CD4-positive, alpha-beta memory T cell (primary cell): ENCODE data around the gene HDAC4. TPM values are rescaled to one million over a fixed set of nuclear protein-coding genes. Genes with fewer than 3 reads are reported as not detected.

Source experiments
- CTCF ChIA-PET: fragments of 350-600 bp; sonication (Branson Sonifier 250); formaldehyde crosslinking; loops from one replicate; lab custom pipeline; 2021; ENCODE audit warnings: inconsistent platforms; ENCODE audit not compliant: partially characterized antibody; lab: Charles Lee
- POLR2A ChIA-PET: fragments of 350-600 bp; sonication (Branson Sonifier 250); formaldehyde crosslinking; loops from one replicate; lab custom pipeline; 2021; ENCODE audit not compliant: partially characterized antibody; lab: Charles Lee
- DNase-seq, 5 donors: peaks; one replicate each; pipeline versions ENCODE4 v3.0.0 to v3.0.0-alpha.2; 2020 to 2022; ENCODE audit warnings: mixed read lengths in 1 of 5
- H3K27ac ChIP-seq: one replicate; pipeline ENCODE4 v1.7.0; 2013; ENCODE audit warnings: low read depth, low read length
- H3K27me3 ChIP-seq: 2 replicates; pipeline ENCODE4 v1.7.0; 2013; ENCODE audit warnings: mild to moderate bottlenecking, low read length, moderate library complexity; ENCODE audit not compliant: insufficient read depth
- H3K36me3 ChIP-seq: 2 replicates; pipeline ENCODE4 v1.7.0; 2013; ENCODE audit warnings: mild to moderate bottlenecking, low read length, moderate library complexity; ENCODE audit not compliant: insufficient read depth
- H3K4me1 ChIP-seq: 2 replicates; pipeline ENCODE4 v1.7.0; 2013; ENCODE audit warnings: mild to moderate bottlenecking, low read length, moderate library complexity; ENCODE audit not compliant: insufficient read depth
- H3K4me3 ChIP-seq, 2 donors: one replicate each; pipeline ENCODE4 v1.7.0; 2013; ENCODE audit warnings: low read length in 2 of 2, mild to moderate bottlenecking in 1 of 2
- H3K9me3 ChIP-seq, 2 donors: one replicate each; pipeline ENCODE4 v1.7.0; 2013; ENCODE audit warnings: low read length in 2 of 2, control low read depth in 1 of 2; ENCODE audit not compliant: control insufficient read depth in 1 of 2
- H3K27ac Mint-ChIP-seq, 7 donors: one replicate each; pipeline ENCODE4 v1.8.0; 2020 to 2021; ENCODE audit warnings: mixed read lengths in 7 of 7, mild to moderate bottlenecking in 6 of 7, inconsistent platforms in 3 of 7, moderate library complexity in 3 of 7
- H3K27me3 Mint-ChIP-seq, 2 donors: one replicate each; pipeline ENCODE4 v1.8.0; 2020 to 2021; ENCODE audit warnings: mixed read lengths in 2 of 2
- H3K36me3 Mint-ChIP-seq, 2 donors: one replicate each; pipeline ENCODE4 v1.8.0; 2020 to 2021; ENCODE audit warnings: mixed read lengths in 2 of 2, inconsistent platforms in 1 of 2, mild to moderate bottlenecking in 1 of 2
- H3K4me1 Mint-ChIP-seq, 4 donors: one replicate each; pipeline ENCODE4 v1.8.0; 2020 to 2021; ENCODE audit warnings: mixed read lengths in 4 of 4, mild to moderate bottlenecking in 1 of 4
- H3K4me3 Mint-ChIP-seq, 8 donors: one replicate each; pipeline ENCODE4 v1.8.0; 2020 to 2021; ENCODE audit warnings: mixed read lengths in 8 of 8, mild to moderate bottlenecking in 7 of 8, moderate library complexity in 6 of 8, inconsistent platforms in 3 of 8
- H3K9me3 Mint-ChIP-seq, 8 donors: one replicate each; pipeline ENCODE4 v1.8.0; 2020 to 2021; ENCODE audit warnings: mixed read lengths in 8 of 8, mild to moderate bottlenecking in 5 of 8, inconsistent platforms in 3 of 8, moderate library complexity in 1 of 8
- intact Hi-C: fragments of 100-400 bp; cut with micrococcal nuclease; formaldehyde crosslinking; loops from one replicate; pipeline ENCODE4 v1.15.1; 2023
- polyA plus RNA-seq, 2 donors: library from polyadenylated mRNA; unstranded; fragments of 300-500 nt; fragmentation: Illumina TruSeq; gene quantifications; one replicate each; pipeline ENCODE4 v1.2.3, GENCODE V29; 2021
- total RNA-seq, 2 experiments: library from RNA; stranded (reverse); gene quantifications; one replicate each; pipeline ENCODE4 v1.2.3, GENCODE V29; 2021

HDAC4 gene
- total and polyA plus RNA-seq, 4 experiments from 2014 or later = 1.4 to 59.7 (median 30.4) TPM

DNA sequence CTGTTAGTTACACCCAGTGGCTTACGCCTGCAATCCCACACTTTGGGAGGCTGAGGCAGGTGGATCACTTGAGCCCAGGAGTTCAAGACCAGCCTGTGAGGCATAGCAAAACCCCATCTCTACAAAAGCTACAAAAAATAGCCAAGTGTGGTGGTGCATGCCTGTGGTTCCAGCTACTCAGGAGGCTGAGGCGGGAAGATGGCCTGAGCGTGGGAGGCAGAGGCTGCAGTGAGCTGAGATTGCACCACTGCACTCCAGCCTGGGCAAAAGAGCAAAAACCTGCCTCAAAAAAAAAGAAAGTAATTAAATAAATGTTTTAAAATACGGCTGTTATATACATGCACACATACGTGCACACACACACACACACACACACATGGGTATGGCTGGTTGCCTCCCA lies 194.8 kb downstream of the HDAC4 start:
- Mint-ChIP-seq H3K4me1 (peaks cover 34 to 69% (median 45%) of the 10 kb centered on the region in 4 donors), H3K9me3 (peaks cover 0 to 3% (median 0%) of the 10 kb centered on the region in 8 donors), H3K4me3 (no peak overlapping the region), H3K27ac (peak overlapping the region in 4 of 7 donors; percentile 36 to 84 (median 59)), H3K27me3 (no peaks in the 10 kb centered on the region), H3K36me3 (peaks cover 3 to 11% of the 10 kb centered on the region in 2 donors)
- Histone ChIP-seq H3K4me3 (no peak overlapping the region), H3K4me1 (peaks cover 10% of the 10 kb centered on the region), H3K9me3 (no peaks in the 10 kb centered on the region), H3K36me3 (peaks cover 3% of the 10 kb centered on the region), H3K27me3 (no peaks in the 10 kb centered on the region), H3K27ac (no peak overlapping the region)
- no peak for DNase-seq
- intact Hi-C loops = no loop called here
- ChIA-PET POLR2A (interaction anchor here (0.7 kb wide), 1 partner anchor 10 kb away, joined by 3 read pairs; no protein-coding TSS in a partner anchor), CTCF (no interaction called here)

DNA sequence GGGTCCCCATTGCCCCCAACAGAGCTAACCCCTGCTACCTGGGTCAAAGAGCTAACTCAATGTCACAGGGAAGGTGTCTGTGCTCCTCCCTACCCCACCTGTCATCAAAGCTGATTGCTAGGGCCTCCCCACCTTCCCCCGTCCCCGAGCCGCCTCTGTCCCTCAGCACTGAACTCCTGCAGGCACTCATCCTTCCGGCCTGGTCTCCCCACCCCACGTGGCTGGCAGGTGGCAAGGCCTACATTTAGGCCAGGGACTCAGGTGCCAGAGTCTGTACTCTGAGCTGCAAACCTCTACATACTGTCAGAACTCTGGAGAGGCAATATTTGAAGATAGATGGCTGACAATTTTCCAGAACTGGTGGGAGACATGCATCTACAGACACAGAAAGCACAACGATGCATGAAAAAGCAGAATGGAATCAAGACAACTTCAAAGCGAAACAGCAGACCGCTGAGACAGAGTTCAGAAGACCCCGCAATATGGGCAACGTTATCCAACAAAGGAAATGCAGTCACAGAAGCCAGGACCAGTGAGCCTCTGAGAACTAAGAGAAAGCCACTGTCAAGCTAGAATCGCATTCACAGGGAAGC lies 195.8 kb downstream of the HDAC4 start:
- no peak for DNase-seq
- Mint-ChIP-seq H3K36me3 (peaks cover 5 to 16% of the 10 kb centered on the region in 2 donors), H3K27me3 (no peaks in the 10 kb centered on the region), H3K4me1 (peaks cover 32 to 66% (median 41%) of the 10 kb centered on the region in 4 donors), H3K4me3 (no peak overlapping the region), H3K27ac (peak overlapping the region in 5 of 7 donors; percentile 1 to 84 (median 69)), H3K9me3 (peaks cover 0 to 3% (median 0%) of the 10 kb centered on the region in 8 donors)
- peaks cover 3% of the 10 kb centered on the region for H3K36me3 ChIP-seq
- no peak overlapping the region for H3K27ac ChIP-seq
- CTCF ChIA-PET = interaction anchor here (1.2 kb wide), 1 partner anchor 11 kb away, joined by 3 read pairs; no protein-coding TSS in a partner anchor
- POLR2A ChIA-PET = no interaction called here
- no peaks in the 10 kb centered on the region for H3K27me3 ChIP-seq
- peaks cover 10% of the 10 kb centered on the region for H3K4me1 ChIP-seq
- H3K9me3 ChIP-seq = no peaks in the 10 kb centered on the region
- H3K4me3 ChIP-seq = no peak overlapping the region
- intact Hi-C loops = no loop called here

DNA sequence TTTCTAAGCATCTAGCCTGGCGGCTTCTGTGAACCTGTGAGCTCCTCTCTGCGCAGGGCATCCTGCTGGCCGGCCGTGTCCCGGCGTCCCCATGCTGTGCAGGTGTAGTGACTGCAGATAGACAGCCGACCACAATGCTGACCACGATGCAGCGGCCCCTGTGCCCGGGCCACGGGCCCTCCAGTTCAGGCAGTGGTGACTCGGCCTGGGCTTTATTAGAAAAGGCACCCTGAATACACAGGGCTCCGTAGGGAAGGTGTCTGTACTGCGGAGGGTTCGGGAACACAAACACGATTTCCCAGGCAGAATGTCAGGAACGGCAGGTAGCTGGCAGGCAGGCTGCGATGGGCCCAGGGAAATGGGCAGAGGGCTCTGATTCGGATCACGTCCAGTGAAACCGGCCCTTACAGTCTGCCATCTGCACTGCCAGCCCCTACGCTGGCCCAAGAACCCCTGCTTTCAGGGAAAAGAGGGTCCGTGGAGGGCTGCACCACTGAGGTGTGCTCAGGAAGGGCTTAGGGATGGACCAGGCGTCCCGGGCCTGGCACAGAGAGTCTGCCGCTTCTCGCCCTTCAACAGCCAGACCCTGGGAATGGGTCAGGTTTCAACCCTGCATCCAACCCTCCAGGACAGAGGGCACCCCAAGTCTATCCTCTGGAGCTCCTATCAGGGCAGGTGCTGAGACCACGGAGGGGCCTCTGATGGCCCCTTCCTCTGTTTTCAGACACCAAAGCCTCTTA lies 196.5 kb downstream of the HDAC4 start:
- intact Hi-C loops = no loop called here
- Histone ChIP-seq H3K27ac (no peak overlapping the region), H3K4me1 (peaks cover 10% of the 10 kb centered on the region), H3K36me3 (peaks cover 3% of the 10 kb centered on the region), H3K9me3 (no peaks in the 10 kb centered on the region), H3K27me3 (no peaks in the 10 kb centered on the region), H3K4me3 (no peak overlapping the region)
- Mint-ChIP-seq H3K4me1 (peaks cover 29 to 59% (median 37%) of the 10 kb centered on the region in 4 donors), H3K27me3 (no peaks in the 10 kb centered on the region), H3K36me3 (peaks cover 6 to 17% of the 10 kb centered on the region in 2 donors), H3K4me3 (no peak overlapping the region), H3K9me3 (peaks cover 0 to 3% (median 0%) of the 10 kb centered on the region in 8 donors), H3K27ac (no peak overlapping the region)
- ChIA-PET CTCF (interaction anchor here (1.2 kb wide), 1 partner anchor 10 kb away, joined by 3 read pairs; no protein-coding TSS in a partner anchor), POLR2A (no interaction called here)
- DNase-seq = no peak

DNA sequence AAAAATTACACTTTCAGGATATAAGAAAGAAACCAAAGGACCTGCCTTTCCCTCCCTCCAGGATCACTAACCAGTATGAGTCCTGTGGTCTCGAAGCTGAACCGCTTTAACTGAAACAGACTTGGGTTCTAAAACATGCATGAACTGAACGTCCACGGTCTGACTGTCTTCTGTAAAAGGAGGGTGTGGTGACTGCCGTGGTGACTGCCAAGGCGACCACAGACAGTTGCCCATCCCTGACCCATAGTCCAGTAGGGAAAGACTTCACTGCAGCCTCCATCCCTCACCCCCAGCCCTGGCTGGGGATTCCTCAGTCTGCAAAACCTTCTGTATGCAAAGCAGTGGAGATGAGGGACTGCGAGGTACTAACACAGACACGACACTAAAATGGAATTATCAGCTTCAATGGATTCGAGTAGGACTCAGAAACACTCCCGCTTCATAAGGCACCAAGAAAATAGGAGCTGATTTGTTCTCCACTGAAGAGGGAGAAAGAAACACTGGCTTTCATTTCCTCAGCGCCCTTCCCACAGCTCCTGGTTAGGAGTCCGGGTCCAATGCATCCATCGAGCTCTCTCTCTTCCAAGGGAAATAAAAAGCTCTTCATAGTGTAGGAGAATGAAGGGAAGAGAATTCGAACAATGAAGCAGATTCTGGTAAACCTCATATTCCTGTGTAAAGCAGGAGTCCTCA lies 197.2 kb downstream of the HDAC4 start:
- ChIA-PET POLR2A (no interaction called here), CTCF (no interaction called here)
- no peak for DNase-seq
- Mint-ChIP-seq H3K4me1 (peaks cover 26 to 52% (median 33%) of the 10 kb centered on the region in 4 donors), H3K4me3 (no peak overlapping the region), H3K27ac (peak overlapping the region in 3 of 7 donors; percentile 15 to 65 (median 50)), H3K36me3 (peaks cover 12 to 24% of the 10 kb centered on the region in 2 donors), H3K9me3 (peaks cover 0 to 5% (median 0%) of the 10 kb centered on the region in 8 donors), H3K27me3 (no peaks in the 10 kb centered on the region)
- no peaks in the 10 kb centered on the region for H3K9me3 ChIP-seq
- intact Hi-C loops = no loop called here
- no peak overlapping the region for H3K4me3 ChIP-seq
- H3K27me3 ChIP-seq = no peaks in the 10 kb centered on the region
- no peak overlapping the region for H3K27ac ChIP-seq
- H3K4me1 ChIP-seq = peaks cover 10% of the 10 kb centered on the region
- peaks cover 3% of the 10 kb centered on the region for H3K36me3 ChIP-seq

DNA sequence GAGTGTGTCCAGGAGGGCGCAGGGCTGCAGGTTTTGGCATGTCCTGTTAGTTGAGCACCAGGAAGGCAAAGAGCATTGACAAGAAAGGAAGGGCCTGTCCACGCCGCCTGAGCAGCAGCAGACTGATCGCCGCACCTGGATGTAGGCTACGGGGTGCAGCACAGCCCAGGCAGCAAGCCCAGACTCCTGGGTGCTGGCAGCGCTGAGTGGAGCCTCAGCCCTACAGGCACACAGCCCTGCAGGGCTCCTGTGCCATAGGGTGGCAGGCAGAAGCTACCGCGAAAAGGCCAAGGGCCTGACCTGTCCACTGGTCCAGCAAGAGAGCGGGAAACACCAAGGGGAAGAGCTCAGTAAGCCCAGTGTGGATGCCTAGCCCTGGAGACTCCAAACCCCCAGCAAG lies 198.0 kb downstream of the HDAC4 start:
- H3K36me3 Mint-ChIP-seq = peaks cover 14 to 31% of the 10 kb centered on the region in 2 donors
- no peak overlapping the region for H3K4me3 ChIP-seq
- H3K27ac Mint-ChIP-seq = peak overlapping the region in 3 of 7 donors; percentile 50 to 70 (median 57)
- no peaks in the 10 kb centered on the region for H3K27me3 Mint-ChIP-seq
- H3K27ac ChIP-seq = no peak overlapping the region
- ChIA-PET CTCF (interaction anchor here (1.5 to 1.7 kb wide), 2 partner anchors 19 to 65 kb away, joined by 5 read pairs; no protein-coding TSS in a partner anchor), POLR2A (no interaction called here)
- peaks cover 3% of the 10 kb centered on the region for H3K36me3 ChIP-seq
- peaks cover 22 to 48% (median 29%) of the 10 kb centered on the region in 4 donors for H3K4me1 Mint-ChIP-seq
- peaks cover 0 to 5% (median 0%) of the 10 kb centered on the region in 8 donors for H3K9me3 Mint-ChIP-seq
- DNase-seq = no peak
- H3K4me3 Mint-ChIP-seq = no peak overlapping the region
- H3K9me3 ChIP-seq = no peaks in the 10 kb centered on the region
- H3K4me1 ChIP-seq = peaks cover 10% of the 10 kb centered on the region
- H3K27me3 ChIP-seq = no peaks in the 10 kb centered on the region
- intact Hi-C loops = no loop called here

DNA sequence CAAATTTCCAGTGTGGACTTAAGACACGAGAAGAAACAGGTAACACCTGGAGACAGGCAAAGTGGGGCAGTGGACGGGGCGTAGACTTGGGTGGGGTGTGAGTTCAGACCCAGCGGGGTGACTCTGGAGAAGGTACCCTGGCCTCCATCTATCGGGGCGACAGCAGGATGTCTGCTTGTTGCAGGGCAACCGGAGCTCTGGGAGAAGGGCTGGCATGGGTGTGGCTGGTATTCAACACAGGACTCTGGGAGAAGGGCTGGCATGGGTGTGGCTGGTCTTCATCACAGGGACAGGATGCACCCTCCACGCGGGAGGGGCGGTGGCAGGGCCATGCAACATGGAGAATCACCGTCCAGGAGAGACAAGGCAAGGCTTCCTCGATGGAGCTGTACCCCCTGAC lies 198.5 kb downstream of the HDAC4 start:
- Histone ChIP-seq H3K36me3 (peaks cover 7% of the 10 kb centered on the region), H3K27ac (no peak overlapping the region), H3K9me3 (no peaks in the 10 kb centered on the region), H3K4me3 (no peak overlapping the region), H3K4me1 (peaks cover 10% of the 10 kb centered on the region), H3K27me3 (no peaks in the 10 kb centered on the region)
- intact Hi-C loops = no loop called here
- ChIA-PET CTCF (interaction anchor here (1.5 to 1.7 kb wide), 2 partner anchors 20 to 65 kb away, joined by 5 read pairs; no protein-coding TSS in a partner anchor), POLR2A (no interaction called here)
- H3K9me3 Mint-ChIP-seq = peaks cover 0 to 5% (median 0%) of the 10 kb centered on the region in 8 donors
- H3K36me3 Mint-ChIP-seq = peaks cover 18 to 35% of the 10 kb centered on the region in 2 donors
- no peaks in the 10 kb centered on the region for H3K27me3 Mint-ChIP-seq
- no peak overlapping the region for H3K4me3 Mint-ChIP-seq
- H3K27ac Mint-ChIP-seq = peak overlapping the region in 3 of 7 donors; percentile 8 to 70 (median 57)
- DNase-seq = no peak
- H3K4me1 Mint-ChIP-seq = peaks cover 22 to 51% (median 30%) of the 10 kb centered on the region in 4 donors
